Esophagus squamous epithelium (tissue), 4 donors: ENCODE data around the gene CCDC146.
"Not testable (repeated sequence)": the region's sequence is repeated elsewhere in the genome, so short reads cannot be mapped to it uniquely, and the experiment has no call there.

Source experiments
- CTCF ChIP-seq, 6 experiments: fragments of 450-650 bp in 4 of 6; fragments of 200-600 bp in 2 of 6; sonication (generic) in 2 of 6; IDR thresholded peaks; one replicate each; pipeline ENCODE4 v1.5.1; 2016 to 2019; ENCODE audit warnings: antibody characterized with exemption in 6 of 6, mild to moderate bottlenecking in 4 of 6, moderate library complexity in 4 of 6
- POLR2A ChIP-seq, 4 donors: fragments of 450-650 bp; IDR thresholded peaks; one replicate each; pipeline ENCODE4 v1.6.1; 2017; ENCODE audit warnings: antibody characterized with exemption in 4 of 4, mild to moderate bottlenecking in 4 of 4, moderate library complexity in 3 of 4

GRCh38 chr7:77105904-77106303, 16.5 kb upstream of the CCDC146 start:
- TF ChIP-seq CTCF, POLR2A (IDR thresholded peaks at IDR 0.05): not testable (repeated sequence)
